DMS53 (cell line): ENCODE measurements around the gene ASB17.
A peak's percentile ranks its signal among the peaks of the same experiment; 100 is the strongest.
"Not testable (repeated sequence)": the region's sequence is repeated elsewhere in the genome, so short reads cannot be mapped to it uniquely, and the experiment has no call there.

ENCODE experiments used
- DNase-seq: peaks from one replicate; lab custom pipeline; 2025; lab: John Stamatoyannopoulos, UW

Gene ASB17, protein sequence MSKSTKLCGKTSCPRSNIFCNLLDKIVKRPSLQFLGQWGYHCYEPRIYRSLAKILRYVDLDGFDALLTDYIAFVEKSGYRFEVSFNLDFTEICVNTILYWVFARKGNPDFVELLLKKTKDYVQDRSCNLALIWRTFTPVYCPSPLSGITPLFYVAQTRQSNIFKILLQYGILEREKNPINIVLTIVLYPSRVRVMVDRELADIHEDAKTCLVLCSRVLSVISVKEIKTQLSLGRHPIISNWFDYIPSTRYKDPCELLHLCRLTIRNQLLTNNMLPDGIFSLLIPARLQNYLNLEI

DNA sequence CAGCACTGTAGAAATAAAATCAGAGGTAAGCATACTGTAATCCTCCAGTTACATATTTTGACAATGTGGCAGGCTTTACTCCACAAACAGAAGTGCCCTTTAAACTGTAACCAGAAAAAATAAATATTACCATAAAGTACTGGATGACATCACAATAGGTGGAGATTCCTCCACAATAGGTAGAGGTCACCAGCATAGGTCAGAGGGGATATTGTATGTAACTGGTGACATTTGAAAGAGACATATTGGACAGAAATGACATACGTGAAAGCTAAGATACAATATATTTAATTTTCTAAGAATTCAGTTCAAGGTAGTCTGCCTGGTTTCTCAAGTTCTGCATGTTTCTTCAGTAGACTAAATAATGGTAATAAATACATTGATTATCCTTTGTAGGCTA is at the start of gene ASB17:
TSS of gene ASB17 (minus strand) at position 101 of the 400 bp plus-strand sequence. CDS start 113 bp downstream, outside the sequence.
- no peak for DNase-seq

DNA sequence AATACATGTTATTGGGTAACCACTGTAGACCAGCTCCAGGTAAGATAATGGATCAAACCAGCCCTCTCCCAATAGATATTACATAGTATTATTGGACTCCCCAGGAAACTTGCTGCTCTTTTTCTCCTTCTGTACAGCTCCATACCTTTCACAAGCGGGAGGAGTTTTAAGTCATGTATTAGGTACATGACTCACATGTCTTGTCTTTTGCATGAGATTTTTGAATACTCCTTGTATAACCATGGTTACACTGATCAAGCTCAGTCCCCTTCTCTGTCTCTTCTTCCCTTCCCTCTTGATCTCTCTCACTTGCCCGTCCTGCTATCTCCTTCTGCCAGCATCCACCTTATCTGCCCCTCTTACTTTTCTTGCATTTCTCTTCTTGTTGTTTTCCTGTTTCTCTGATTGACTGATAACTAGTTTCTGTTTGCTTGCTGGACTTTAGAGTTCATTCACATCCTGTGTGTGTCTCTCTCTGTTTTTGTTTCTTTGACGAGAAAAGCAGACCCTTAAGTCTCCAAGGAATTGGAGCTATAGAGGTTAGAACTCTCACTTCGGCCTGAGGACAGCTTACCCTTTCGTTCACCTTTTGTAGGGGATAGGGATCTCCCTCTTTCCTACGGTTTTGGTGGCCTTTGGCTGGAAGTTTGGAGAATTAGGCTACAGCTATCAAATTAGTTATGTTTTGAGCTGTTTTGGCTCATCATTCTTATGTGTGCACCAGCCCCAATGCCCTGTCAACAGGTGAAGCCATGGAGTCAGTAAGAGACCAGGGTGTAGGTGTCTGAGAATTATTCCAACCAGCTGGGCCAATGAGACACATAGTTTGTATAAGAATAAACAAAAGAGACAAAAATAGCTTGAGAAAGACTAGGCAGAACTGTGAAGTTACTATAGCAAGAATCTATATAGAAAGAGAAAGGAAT is 49.0 kb upstream of the ASB17 start:
- DNase-seq: no peak

DNA sequence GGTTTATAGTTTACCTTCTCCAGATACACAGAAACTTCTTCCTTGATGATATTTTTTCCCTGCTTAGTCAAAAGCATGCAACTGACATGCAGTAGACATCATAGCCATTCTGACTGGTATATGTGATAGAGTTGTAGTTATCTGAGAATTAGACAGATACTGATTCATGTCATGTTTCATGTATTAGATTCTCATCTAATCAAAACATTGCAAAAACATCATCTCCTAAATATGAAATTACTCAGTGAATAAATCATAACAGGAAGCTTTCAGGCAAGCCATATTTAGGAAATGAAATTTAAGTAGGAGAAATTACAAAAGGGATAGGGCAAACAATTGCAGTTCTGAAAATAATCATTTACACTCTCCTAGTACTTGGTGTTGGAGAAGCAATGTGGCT is 38.4 kb upstream of the ASB17 start:
- no peak for DNase-seq

DNA sequence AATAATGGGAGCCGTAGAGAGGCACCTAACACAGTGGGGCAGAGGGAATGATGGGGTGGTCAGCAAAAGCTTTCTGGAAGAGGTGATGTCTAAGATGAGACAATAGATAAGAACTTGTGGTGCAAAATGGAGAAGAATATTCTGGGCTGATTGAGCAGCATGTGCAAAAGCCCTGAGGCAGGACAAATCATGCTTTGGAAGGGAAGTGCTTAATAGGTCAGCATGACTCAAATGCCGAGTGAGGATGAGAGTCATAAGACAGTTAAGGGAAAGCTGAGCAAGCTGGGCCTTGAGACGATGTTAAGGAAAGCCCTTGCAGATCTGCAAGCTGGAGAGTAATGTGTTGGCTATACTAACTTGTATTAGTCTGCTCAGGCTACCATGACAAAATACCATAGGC is 37.3 kb upstream of the ASB17 start:
- DNase-seq: no peak

DNA sequence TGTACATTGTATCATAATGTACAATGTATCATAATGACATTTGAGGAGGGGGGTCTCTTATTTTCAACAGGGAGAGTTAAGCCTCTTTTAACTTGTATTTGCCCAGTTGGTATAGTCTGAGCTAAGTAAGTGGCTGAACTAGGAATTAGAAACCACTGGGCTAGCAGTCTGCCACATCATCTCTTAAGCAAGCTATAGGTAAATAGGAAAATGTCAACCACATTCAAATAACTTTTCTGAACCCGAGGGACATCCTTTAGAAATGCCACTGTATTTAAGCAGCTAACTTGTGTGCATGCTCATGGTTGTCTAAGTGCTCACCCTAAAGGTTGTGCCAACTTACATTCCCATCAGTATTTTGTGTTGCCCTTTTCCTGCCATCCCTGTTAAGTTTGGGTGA is 35.5 kb upstream of the ASB17 start:
- DNase-seq: no peak

DNA sequence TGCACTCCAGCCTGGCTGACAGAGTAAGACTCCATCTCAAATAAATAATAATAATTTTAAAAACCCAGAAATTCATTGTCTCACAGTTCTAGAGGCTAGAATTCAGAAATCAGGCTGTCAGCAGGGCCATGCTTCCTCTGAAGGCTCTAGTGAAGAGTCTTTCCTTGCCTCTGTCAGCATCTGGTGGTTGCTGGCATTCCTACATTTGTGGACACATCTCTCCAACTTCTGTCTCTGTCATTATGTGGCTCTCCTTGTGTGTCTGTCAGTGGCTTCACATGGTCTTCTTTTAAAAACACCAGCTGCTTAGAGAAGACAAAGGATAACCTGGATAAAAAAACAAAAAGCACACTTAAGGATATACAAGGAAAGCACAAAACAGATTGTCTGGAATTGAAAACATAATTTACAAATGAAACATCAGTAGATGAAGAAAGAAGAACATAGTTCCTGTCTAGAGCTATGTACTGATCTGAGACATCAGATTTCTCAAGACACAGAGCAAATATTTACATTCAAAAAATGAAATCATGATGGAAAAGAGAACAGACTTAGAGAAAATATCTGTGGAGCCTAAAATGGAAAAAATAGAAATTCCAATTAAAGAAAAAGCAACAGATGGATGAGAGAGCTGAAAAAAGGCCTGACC is 32.7 kb upstream of the ASB17 start:
- no peak for DNase-seq

DNA sequence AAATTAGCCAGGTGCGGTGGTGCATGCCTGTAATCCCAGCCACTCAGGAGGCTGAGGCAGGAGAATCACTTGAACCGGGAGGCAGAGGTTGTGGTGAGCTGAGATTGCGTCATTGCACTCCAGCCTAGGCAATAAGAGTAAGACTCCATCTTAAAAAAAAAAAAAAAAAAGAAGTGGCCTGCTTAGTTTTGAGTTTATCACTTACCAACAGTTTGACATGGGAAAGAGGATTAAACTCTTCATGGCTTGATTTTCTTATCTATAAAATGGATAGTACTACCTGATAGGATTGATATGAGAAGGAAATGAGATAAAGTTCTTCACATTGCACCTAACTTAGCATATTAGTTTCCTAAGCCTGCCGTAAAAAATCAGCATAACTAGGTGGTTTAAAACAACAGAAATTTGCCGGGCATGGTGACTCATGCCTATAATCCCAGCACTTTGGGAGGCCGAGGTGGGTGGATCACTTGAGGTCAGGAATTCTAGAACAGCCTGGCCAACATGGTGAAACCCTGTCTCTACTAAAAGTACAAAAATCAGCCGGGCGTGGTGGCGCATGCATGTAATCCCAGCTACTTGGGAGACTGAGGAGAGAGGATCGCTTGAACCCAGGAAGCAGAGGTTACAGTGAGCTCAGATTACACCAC is 32.0 kb upstream of the ASB17 start:
- DNase-seq: not testable (repeated sequence)

DNA sequence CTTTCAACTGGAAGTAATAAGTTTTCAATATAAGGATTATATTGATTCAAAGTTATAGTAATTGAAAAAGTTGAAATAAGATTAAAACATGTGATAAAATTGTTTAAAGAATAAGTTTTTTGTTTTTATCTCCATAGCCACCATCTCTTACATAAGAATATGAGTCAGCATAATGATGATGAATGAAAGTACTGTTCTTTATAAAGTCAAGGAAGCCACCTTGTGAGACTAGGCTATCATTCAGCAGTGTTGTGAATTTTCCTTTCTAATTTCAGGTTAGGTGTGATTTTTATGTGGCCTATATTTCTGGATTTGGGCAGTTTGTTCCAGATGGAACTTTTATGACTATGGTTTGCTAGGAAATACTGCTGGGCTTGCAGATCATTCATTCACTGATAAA is 22.4 kb upstream of the ASB17 start:
- DNase-seq: peak; percentile 14

DNA sequence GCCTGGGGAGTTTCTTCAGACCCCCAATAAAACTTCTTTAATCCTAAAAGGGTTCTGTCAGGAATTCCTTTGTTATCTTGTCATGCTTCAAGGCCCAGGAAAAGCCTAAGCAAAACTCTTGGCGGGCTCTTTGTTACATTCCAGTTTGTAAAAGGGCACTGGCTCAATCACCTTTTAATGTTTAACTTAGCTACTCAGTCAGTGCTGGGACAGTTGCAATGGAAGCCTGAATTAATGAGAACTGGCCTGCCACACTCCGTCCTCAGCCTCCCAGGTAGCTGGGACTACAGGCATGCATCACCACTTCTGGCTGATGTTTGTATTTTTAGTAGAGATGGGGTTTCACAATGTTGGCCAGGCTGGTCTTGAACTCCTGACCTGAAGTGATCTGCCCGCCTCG is 21.3 kb upstream of the ASB17 start:
- no peak for DNase-seq

DNA sequence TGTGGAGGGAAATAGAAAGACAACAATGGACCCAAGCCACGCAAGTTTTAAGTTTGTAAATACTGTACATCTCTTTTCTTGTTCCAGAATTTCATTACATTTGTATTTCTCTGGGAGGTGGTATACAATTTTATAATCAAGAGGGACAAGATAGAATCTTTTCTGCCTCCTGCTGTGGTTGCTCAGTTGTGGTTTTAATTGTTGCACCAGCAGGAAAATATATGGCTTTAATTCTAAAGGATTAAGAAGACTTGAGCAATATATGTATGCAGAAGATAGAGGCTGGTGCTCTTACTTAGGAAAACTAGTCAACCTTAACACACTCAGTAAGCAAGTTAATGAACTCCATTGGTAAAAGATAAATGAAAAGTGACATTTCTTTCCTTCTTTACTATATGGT is 19.8 kb upstream of the ASB17 start:
- DNase-seq: no peak

DNA sequence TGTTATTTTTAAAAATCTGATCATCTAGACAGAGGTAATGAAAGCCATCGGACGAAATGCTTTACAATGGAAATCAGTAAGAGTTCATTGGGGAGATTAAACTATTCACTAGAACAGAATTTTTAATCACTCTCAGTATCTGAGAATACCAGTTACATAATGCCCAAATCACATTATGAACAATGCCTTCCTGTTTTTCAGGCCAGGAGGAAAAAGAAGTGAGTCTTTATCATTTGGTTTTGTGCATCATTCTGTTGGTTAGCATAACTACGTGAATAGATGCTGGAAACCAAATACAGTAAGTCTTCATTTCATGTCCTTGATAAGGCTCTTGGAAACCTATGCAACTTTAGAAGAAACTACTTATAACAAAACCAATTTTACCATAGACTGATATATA is 18.0 kb upstream of the ASB17 start:
- DNase-seq: no peak

DNA sequence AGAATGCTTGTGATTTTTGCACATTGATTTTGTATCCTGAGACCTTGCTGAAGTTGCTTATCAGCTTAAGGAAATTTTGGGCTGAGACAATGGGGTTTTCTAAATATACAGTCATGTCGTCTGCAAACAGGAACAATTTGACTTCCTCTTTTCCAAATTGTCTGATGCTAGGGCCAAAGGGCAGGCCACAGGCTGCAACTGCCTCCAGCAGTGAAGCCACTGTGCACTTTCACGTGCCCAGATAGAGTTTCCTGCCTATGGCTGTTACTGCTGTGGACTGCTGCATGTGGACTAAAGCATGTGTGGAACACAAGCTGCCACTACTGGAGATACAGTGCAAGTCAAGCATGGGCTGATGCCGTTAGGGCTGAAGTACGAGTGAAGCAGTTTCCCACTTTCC is 10.8 kb upstream of the ASB17 start:
- DNase-seq: not testable (repeated sequence)

DNA sequence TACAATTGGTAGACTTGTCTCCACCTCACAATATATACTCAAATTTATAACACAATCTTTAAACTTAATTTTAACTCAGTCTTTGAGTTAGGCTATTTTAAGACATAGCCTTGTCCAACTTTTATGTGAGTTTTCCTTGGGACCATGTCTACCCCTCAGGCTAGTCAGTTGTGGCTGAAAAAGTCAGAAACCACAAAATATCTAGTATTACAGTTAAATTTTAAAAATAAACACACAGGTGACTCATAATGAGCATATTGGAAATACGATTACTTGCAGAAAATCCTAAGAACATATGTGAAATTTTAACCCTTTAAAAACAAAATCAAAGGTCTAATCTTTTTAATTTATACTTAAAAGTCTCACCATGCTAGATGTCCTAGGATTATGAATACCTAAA is 4.8 kb upstream of the ASB17 start:
- no peak for DNase-seq

DNA sequence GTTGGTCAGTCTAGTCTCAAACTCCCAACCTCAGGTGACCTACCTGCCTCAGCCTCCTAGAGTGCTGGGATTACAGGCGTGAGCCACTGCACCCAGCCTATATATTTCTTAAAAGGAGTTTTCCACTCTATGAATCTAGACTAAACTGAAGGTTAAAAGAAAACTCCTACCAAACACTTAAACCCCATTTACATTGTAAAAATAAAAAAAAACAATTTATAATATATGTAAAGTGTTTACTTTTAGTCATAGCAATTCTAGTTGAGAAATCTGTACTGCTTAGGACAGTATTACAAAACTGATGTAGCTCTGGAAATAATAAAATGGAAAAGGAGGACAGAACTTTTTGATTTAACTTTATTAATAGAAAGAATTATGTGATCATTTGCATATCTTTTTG is 9.5 kb downstream of the ASB17 start:
- no peak for DNase-seq

DNA sequence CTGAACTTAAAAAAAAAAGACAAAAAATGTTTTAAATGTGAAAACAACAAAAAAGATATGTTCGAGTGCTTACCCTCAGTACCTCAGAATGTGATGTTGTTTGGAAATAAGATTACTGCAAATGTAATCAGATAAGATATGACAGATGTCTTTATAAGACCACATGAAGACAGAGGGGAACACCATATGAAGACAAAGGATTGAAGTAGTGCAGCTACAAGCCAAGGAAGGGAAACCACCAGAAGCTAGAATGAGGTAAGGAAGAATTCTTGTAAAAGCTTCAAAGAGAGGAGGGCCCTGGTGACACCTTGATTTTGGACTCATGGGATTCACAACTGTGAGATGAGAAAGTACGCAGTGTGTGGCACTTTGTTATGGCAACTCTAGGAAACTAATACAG is 15.4 kb downstream of the ASB17 start:
- no peak for DNase-seq

DNA sequence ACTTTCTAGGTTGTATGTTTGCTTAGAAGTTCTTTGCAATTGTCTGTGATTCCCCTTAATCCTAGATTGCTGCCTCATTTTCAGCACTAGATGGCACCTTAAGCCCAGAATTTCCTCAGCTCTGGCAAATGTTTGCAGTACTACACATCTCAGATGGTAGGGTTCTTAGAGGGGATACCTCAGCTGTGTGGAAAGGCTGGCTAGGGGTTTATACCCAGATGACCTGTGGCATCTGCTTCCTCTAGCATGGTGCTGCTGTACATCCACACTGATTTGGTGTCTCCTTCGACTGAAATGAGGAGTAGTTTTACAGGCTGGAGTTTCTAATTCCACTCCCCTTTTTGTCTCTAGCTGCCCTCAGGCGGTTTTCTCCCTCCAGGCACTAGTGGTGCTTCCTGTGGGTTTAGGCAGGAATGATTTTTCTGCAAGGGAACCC is 23.5 kb downstream of the ASB17 start:
- DNase-seq: peak; percentile 76

DNA sequence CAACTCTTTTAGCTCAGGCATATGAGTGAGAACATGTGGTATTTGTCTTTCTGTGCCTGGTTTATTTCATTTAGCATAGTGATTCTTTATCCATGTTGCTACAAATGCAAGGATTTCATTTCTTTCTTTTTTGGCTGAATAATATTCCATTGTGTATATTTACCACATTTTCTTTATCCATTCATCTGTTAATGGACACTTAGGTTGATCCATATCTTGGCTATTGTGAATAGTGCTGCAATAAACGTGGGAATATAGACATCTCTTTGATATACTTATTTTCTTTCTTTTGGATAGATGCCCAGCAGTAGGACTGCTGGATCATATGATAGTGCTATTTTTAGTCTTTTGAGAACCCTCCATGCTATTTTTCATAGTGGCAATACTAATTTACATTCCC is 30.8 kb downstream of the ASB17 start:
- DNase-seq: no peak

DNA sequence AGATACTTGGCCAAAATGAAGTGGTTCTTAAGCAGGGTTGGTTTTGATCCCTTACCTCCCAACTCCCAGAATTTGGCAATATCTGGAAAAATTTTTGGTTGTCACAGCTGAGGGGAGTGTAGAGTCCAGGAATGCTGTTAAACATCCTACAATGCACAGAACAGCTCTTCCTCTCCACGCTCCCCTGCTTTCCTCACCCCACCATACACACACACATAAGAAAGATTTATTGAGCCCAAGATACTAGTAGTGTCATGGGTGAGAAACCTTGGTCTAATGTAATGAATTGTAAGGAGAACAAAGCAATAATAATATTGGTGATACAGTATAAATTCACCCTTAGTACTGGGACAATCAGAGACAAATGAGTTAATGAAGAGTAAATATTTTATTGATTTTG is 47.8 kb downstream of the ASB17 start:
- DNase-seq: no peak

DNA sequence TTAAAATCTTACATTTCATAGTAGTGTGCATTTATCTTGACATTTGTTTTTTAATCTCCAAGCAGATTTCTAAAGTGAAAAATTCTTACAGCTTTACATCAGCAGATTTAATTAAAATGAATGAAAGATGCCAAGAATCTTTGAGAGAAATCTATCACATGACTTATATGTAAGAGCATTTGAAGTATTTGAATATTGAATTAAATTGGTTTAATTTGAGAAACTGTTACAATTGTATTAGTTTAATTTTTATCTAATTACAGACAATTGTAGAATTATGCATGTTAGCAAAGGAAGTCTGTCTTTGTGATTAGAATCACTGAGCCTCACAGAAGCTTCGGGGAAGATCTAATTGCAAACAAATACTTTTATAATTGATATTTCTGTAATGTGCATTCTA is 52.2 kb downstream of the ASB17 start:
- DNase-seq: no peak

DNA sequence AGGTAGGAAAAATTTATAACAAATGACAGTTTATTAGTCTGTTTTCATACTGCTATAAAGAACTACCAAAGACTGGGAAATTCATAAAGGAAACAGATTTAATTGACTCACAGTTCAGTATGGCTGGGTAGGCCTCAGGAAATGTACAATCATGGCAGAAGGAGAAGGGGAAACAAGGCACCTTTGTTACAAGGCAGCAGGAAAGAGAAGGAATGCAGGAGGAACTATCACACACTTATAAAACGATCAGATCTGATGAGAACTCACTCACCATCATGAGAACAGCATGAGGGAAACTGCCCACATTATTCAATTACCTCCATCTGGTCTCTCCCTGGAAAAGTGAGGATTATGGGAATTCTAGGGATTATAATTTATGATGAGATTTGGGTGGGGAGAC is 61.3 kb downstream of the ASB17 start:
- no peak for DNase-seq
